HEK293T (cell line): ENCODE results near the gene IGSF21.

Experiments
- BHLHE40 ChIP-seq: fragments of 450-650 bp; IDR thresholded peaks from 2 replicates; pipeline ENCODE4 v1.6.1; 2016; ENCODE audit warnings: mild to moderate bottlenecking, moderate library complexity, borderline replicate concordance
- CTBP1 ChIP-seq: fragments of 450-650 bp; IDR thresholded peaks from 2 replicates; pipeline ENCODE4 v1.6.1; 2016; ENCODE audit warnings: borderline replicate concordance
- FOXA1 ChIP-seq: fragments of 450-650 bp; IDR thresholded peaks from 2 replicates; pipeline ENCODE4 v1.6.1; 2016; ENCODE audit warnings: mild to moderate bottlenecking
- FOXK2 ChIP-seq: fragments of 450-650 bp; IDR thresholded peaks from 2 replicates; pipeline ENCODE4 v1.6.1; 2016; ENCODE audit warnings: mild to moderate bottlenecking
- FOXM1 ChIP-seq: fragments of 450-650 bp; IDR thresholded peaks from 2 replicates; pipeline ENCODE4 v1.6.1; 2017; ENCODE audit warnings: mild to moderate bottlenecking, borderline replicate concordance
- HDGF ChIP-seq: fragments of 450-650 bp; IDR thresholded peaks from 2 replicates; pipeline ENCODE4 v1.6.1; 2017; ENCODE audit warnings: antibody characterized with exemption, borderline replicate concordance
- NFRKB ChIP-seq: fragments of 450-650 bp; IDR thresholded peaks from 2 replicates; pipeline ENCODE4 v1.6.1; 2016; ENCODE audit warnings: mild to moderate bottlenecking, moderate library complexity
- SP1 ChIP-seq: fragments of 450-650 bp; IDR thresholded peaks from 2 replicates; pipeline ENCODE4 v1.6.1; 2017
- SUZ12 ChIP-seq: fragments of 450-650 bp; IDR thresholded peaks from 2 replicates; pipeline ENCODE4 v1.6.1; 2016; ENCODE audit warnings: mild to moderate bottlenecking
- TF ChIP-seq, protein P1 (sequence below): fragments of 450-650 bp; IDR thresholded peaks from 2 replicates; pipeline ENCODE4 v1.6.1; 2016

GRCh38 chr1:18249631-18250030, 142.0 kb downstream of the IGSF21 start:
- no peak for TF ChIP-seq FOXM1
- no peak for TF ChIP-seq HDGF
- TF ChIP-seq FOXK2 = no peak
- no peak for TF ChIP-seq BHLHE40
- TF ChIP-seq, protein P1, sequence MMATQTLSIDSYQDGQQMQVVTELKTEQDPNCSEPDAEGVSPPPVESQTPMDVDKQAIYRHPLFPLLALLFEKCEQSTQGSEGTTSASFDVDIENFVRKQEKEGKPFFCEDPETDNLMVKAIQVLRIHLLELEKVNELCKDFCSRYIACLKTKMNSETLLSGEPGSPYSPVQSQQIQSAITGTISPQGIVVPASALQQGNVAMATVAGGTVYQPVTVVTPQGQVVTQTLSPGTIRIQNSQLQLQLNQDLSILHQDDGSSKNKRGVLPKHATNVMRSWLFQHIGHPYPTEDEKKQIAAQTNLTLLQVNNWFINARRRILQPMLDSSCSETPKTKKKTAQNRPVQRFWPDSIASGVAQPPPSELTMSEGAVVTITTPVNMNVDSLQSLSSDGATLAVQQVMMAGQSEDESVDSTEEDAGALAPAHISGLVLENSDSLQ = no peak
- TF ChIP-seq SP1 = no peak
- TF ChIP-seq CTBP1 = no peak
- TF ChIP-seq NFRKB = no peak
- no peak for TF ChIP-seq SUZ12
- TF ChIP-seq FOXA1 = no peak
